GM21786 (cell line): Measurements from ENCODE around the gene SCAPER.
"Not testable (repeated sequence)": the region's sequence is repeated elsewhere in the genome, so short reads cannot be mapped to it uniquely, and the experiment has no call there.

ENCODE experiments used
- ATAC-seq: cut with Tn5 transposase; IDR thresholded peaks from one replicate; pipeline ENCODE4 v1.9.1; 2021; ENCODE audit not compliant: unreplicated experiment

Gene SCAPER

GRCh38 chr15:76584868-76585575, 320.1 kb downstream of the SCAPER start:
- ATAC-seq = no peak

GRCh38 chr15:76582550-76582949, 322.6 kb downstream of the SCAPER start:
- no peak for ATAC-seq

- no peak for ATAC-seq
Observed at GRCh38 chr15:76577879-76578512, 327.1 kb downstream of the SCAPER start.

GRCh38 chr15:76576523-76577279, 328.4 kb downstream of the SCAPER start:
- no peak for ATAC-seq

- no peak for ATAC-seq
Observed at GRCh38 chr15:76575679-76576078, 329.5 kb downstream of the SCAPER start.

- peak; percentile 77 for ATAC-seq
Observed at GRCh38 chr15:76575274-76575673, 329.9 kb downstream of the SCAPER start.

- ATAC-seq = no peak
Observed at GRCh38 chr15:76572983-76573314, 332.2 kb downstream of the SCAPER start.

- no peak for ATAC-seq
Observed at GRCh38 chr15:76566276-76566675, 338.9 kb downstream of the SCAPER start.

- no peak for ATAC-seq
Observed at GRCh38 chr15:76565366-76565765, 339.8 kb downstream of the SCAPER start.

GRCh38 chr15:76555247-76555646, 349.9 kb downstream of the SCAPER start:
- ATAC-seq = no peak

- no peak for ATAC-seq
Observed at GRCh38 chr15:76553564-76553963, 351.6 kb downstream of the SCAPER start.

- ATAC-seq = no peak
Observed at GRCh38 chr15:76553102-76553501, 352.0 kb downstream of the SCAPER start.

- ATAC-seq = no peak
Observed at GRCh38 chr15:76546805-76547204, 358.3 kb downstream of the SCAPER start.

- no peak for ATAC-seq
Observed at GRCh38 chr15:76533995-76534394, 371.1 kb downstream of the SCAPER start.

- ATAC-seq = no peak
Observed at GRCh38 chr15:76533060-76533820, 371.9 kb downstream of the SCAPER start.

- ATAC-seq = no peak
Observed at GRCh38 chr15:76529911-76530310, 375.2 kb downstream of the SCAPER start.

GRCh38 chr15:76526111-76526510, 379.0 kb downstream of the SCAPER start:
- ATAC-seq = no peak

- ATAC-seq = no peak
Observed at GRCh38 chr15:76517910-76518309, 387.2 kb downstream of the SCAPER start.

GRCh38 chr15:76514282-76514681, 390.9 kb downstream of the SCAPER start:
- ATAC-seq = no peak

GRCh38 chr15:76512971-76513370, 392.2 kb downstream of the SCAPER start:
- no peak for ATAC-seq

GRCh38 chr15:76510663-76511062, 394.5 kb downstream of the SCAPER start:
- ATAC-seq = not testable (repeated sequence)
